Prostate gland (tissue), 2 donors: ENCODE results near the gene CNTNAP2. TPM values are rescaled to one million over a fixed set of nuclear protein-coding genes. Genes with fewer than 3 reads are reported as not detected.

Experiments used
- DNase-seq: peaks from one replicate; pipeline ENCODE4 v3.0.0-alpha.2; 2019; ENCODE audit warnings: low spot score
- H3K27ac ChIP-seq, 2 donors: fragments of 200-600 bp; sonication (generic); 2 replicates each; pipeline ENCODE4 v1.5.1; 2017 to 2019
- H3K27me3 ChIP-seq: fragments of 200-600 bp; sonication (generic); replicated peaks from 2 replicates; pipeline ENCODE4 v1.5.1; 2019; ENCODE audit not compliant: insufficient read depth
- H3K36me3 ChIP-seq, 2 donors: fragments of 200-600 bp; sonication (generic); 1 replicate in 1 of 2; 2 replicates in 1 of 2; pipeline versions ENCODE4 v1.5.1 to v1.8.1; 2017 to 2019
- H3K4me1 ChIP-seq: fragments of 200-600 bp; sonication (generic); replicated peaks from 2 replicates; pipeline ENCODE4 v1.5.1; 2019
- H3K4me3 ChIP-seq, 2 donors: fragments of 200-600 bp; sonication (generic); 2 replicates each; pipeline ENCODE4 v1.5.1; 2017 to 2019
- H3K9me3 ChIP-seq: fragments of 200-600 bp; sonication (generic); 2 replicates; pipeline ENCODE4 v1.5.1; 2017
- CTCF ChIP-seq, 4 experiments: fragments of 200-600 bp in 2 of 4; fragments of 450-650 bp in 2 of 4; sonication (generic) in 2 of 4; IDR thresholded peaks; 1 replicate in 3 of 4; 2 replicates in 1 of 4; pipeline ENCODE4 v1.5.1; 2016 to 2019; ENCODE audit warnings: antibody characterized with exemption in 4 of 4, mild to moderate bottlenecking in 2 of 4, moderate library complexity in 2 of 4
- POLR2A ChIP-seq: fragments of 450-650 bp; IDR thresholded peaks from one replicate; pipeline ENCODE4 v1.6.1; 2016; ENCODE audit warnings: antibody characterized with exemption, mild to moderate bottlenecking
- POLR2AphosphoS5 ChIP-seq: sonication (generic); formaldehyde crosslinking; IDR thresholded peaks from one replicate; pipeline ENCODE4 v1.6.1; 2017; ENCODE audit warnings: antibody characterized with exemption
- WGBS: methylation state at CpG from one replicate; pipeline ENCODE4 v1.1.5; 2018; 5-methylcytosine and 5-hydroxymethylcytosine counted together
- intact Hi-C: fragments of 100-400 bp; cut with DNase I; formaldehyde crosslinking; loops from one replicate; pipeline ENCODE4 v1.14.2; 2022
- total RNA-seq, 2 donors: library from RNA; depleted of rRNA; stranded (reverse); fragments of >200 nt; gene quantifications; one replicate each; pipeline ENCODE4 v1.1.0, GENCODE V29; 2016

CNTNAP2 gene
- total RNA-seq, 2 donors from 2014 or later: 10.6 to 43.7 TPM

- intact Hi-C loops: no loop called here
- 51% methylated on average over 4 of the region's 4 CpGs for WGBS
- H3K4me3 ChIP-seq: no peak overlapping the region
- H3K36me3 ChIP-seq: no peaks in the 10 kb centered on the region
- no peak overlapping the region for H3K27ac ChIP-seq
- no peaks in the 10 kb centered on the region for H3K9me3 ChIP-seq
- H3K4me1 ChIP-seq: no peaks in the 10 kb centered on the region
- H3K27me3 ChIP-seq: no peaks in the 10 kb centered on the region
- no peak for TF ChIP-seq CTCF (IDR thresholded peaks at IDR 0.05)
- TF ChIP-seq POLR2A: no peak
- TF ChIP-seq POLR2AphosphoS5: no peak
- no peak for DNase-seq
Measured at GRCh38 chr7:148162808-148163207, 2046.2 kb downstream of the CNTNAP2 start.

GRCh38 chr7:148163246-148163645 is 2046.6 kb downstream of the CNTNAP2 start:
- H3K9me3 ChIP-seq: no peaks in the 10 kb centered on the region
- no peaks in the 10 kb centered on the region for H3K36me3 ChIP-seq
- DNase-seq: no peak
- no peaks in the 10 kb centered on the region for H3K4me1 ChIP-seq
- H3K4me3 ChIP-seq: no peak overlapping the region
- WGBS: 56% methylated on average over 1 of the region's 1 CpG
- H3K27me3 ChIP-seq: no peaks in the 10 kb centered on the region
- H3K27ac ChIP-seq: no peak overlapping the region
- intact Hi-C loops: no loop called here
- TF ChIP-seq CTCF (IDR thresholded peaks at IDR 0.05): no peak
- no peak for TF ChIP-seq POLR2AphosphoS5
- TF ChIP-seq POLR2A: no peak

- no peak for DNase-seq
- Histone ChIP-seq H3K36me3 (no peaks in the 10 kb centered on the region), H3K27ac (no peak overlapping the region), H3K27me3 (no peaks in the 10 kb centered on the region), H3K4me1 (no peaks in the 10 kb centered on the region), H3K4me3 (no peak overlapping the region), H3K9me3 (no peaks in the 10 kb centered on the region)
- 92% methylated on average over 1 of the region's 1 CpG for WGBS
- intact Hi-C loops: no loop called here
- no peak for TF ChIP-seq CTCF (IDR thresholded peaks at IDR 0.05)
- no peak for TF ChIP-seq POLR2A
- TF ChIP-seq POLR2AphosphoS5: no peak
Measured at GRCh38 chr7:148172920-148173319, 2056.3 kb downstream of the CNTNAP2 start.

GRCh38 chr7:148173369-148173768 is 2056.8 kb downstream of the CNTNAP2 start:
- intact Hi-C loops: no loop called here

More at GRCh38 chr7:148173369-148173768, 2056.8 kb downstream of the CNTNAP2 start:
- DNase-seq: no peak
- no peaks in the 10 kb centered on the region for H3K36me3 ChIP-seq
- TF ChIP-seq POLR2A: no peak
- TF ChIP-seq CTCF (IDR thresholded peaks at IDR 0.05): no peak
- no peak for TF ChIP-seq POLR2AphosphoS5
- no peaks in the 10 kb centered on the region for H3K9me3 ChIP-seq
- no peaks in the 10 kb centered on the region for H3K4me1 ChIP-seq
- H3K27ac ChIP-seq: no peak overlapping the region
- 55% methylated on average over 3 of the region's 3 CpGs for WGBS
- no peaks in the 10 kb centered on the region for H3K27me3 ChIP-seq
- H3K4me3 ChIP-seq: no peak overlapping the region
